GM12801 (cell line): ENCODE measurements around the gene ATP2A1.

Experiments
- TF ChIP-seq, protein P1 (sequence below): IDR thresholded peaks from one replicate; pipeline ENCODE4 v1.5.1; 2011; ENCODE audit warnings: control low read depth; ENCODE audit not compliant: insufficient read length; ENCODE audit errors: extremely low read depth

ATP2A1 gene

DNA sequence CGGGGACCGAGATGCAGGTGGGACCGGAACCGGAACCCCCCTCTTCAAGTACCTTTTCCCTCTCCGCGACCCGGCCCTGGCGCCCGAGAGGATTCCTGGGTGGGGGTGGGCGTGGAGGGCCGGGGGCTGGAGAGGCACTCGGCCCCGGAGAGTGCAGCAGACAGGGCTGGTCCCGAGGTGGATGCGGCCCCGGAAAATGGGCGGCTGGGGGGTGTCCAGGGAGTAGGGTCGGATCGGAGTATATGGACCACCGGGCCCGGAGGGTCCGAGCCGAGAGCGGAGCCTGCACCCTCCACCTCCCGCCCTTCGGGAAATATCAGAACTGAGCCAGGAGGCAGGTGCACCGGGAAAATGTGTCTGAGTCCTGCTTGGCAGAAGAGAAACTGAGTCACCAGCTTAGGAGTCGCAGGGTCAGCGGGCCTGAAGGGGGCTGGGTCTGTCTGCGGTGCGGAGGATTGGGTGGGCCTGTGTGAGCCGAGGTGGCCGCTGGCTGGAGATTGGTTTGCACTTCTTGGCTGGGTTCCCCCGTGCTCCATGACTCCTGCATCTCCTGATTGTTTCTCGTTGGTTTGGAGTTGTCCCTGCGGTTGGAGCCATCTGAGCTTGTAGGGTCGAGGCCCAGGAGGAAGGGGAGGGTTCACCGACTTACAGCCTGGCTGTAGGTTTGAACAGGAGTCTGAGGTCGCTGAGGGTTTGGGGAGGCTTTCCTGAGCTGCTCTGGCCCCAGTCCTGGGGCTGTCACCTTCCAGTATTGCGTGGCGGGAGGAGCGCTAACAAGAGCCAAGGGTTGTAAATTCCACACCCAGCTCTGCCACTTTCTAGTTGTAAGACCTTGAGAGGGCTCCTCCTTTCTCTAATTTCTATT, 14.1 kb upstream of the ATP2A1 start:
- TF ChIP-seq, protein P1, sequence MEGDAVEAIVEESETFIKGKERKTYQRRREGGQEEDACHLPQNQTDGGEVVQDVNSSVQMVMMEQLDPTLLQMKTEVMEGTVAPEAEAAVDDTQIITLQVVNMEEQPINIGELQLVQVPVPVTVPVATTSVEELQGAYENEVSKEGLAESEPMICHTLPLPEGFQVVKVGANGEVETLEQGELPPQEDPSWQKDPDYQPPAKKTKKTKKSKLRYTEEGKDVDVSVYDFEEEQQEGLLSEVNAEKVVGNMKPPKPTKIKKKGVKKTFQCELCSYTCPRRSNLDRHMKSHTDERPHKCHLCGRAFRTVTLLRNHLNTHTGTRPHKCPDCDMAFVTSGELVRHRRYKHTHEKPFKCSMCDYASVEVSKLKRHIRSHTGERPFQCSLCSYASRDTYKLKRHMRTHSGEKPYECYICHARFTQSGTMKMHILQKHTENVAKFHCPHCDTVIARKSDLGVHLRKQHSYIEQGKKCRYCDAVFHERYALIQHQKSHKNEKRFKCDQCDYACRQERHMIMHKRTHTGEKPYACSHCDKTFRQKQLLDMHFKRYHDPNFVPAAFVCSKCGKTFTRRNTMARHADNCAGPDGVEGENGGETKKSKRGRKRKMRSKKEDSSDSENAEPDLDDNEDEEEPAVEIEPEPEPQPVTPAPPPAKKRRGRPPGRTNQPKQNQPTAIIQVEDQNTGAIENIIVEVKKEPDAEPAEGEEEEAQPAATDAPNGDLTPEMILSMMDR: no peak

DNA sequence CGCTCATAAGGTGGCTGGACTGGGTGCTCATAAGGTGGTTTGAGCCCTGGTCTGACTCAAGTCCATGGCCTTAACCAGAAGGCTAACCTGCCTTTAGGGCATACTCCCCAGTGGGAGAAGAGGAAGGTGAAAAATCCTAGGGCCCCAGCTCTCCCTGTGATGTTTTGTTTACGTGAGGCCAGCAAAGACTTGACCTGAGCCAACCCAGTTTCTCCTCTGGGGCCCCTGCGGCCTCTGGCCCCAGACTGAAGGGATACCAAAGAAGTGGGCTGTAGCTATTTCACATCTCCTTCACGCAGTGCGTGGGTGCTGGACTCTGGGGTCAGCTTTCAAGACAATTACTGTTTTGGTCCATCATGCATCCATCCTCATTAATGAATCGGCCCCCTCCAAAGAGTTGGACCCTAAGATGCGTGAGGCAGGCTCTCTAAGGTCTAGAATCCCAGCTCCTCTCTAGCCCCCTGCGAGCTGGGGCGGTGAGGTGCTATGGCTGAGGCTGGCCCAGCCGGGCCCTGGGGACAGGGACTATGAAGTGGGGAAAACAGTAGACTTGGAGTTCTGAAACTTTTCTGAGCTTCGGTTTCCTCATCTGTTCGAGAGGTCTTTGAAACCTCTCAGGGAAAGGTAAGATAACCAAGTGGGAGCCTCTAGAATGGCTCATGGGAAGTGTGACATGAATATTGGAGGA, 13.1 kb upstream of the ATP2A1 start:
- TF ChIP-seq, protein P1: no peak

DNA sequence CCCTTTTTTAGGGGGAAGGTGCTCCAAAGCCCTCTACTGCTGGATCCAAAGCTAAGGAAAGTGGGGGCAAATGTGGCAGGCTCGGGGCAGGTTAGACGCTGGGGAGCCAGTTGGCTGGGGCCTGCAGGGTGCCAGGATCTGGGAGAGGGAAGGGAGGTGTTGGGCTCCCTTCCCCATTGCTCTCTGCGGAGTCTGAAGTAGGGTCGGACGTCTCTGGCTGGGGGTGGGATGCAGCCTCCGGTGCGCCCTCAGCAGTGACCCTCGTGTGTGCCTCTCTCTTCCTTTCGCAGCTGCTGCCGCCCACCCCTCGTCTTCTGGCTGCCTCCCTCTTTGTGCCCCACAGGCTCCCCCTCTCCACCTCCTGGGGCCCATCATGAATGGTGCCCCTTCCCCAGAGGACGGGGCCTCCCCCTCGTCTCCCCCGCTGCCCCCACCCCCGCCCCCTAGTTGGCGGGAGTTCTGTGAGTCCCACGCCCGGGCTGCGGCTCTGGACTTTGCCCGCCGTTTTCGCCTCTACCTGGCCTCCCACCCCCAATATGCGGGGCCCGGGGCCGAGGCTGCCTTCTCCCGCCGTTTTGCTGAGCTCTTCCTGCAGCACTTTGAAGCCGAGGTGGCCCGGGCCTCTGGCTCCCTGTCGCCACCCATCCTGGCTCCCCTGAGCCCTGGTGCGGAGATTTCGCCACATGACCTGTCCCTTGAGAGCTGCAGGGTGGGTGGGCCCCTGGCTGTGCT, 12.4 kb upstream of the ATP2A1 start:
- TF ChIP-seq, protein P1: no peak

DNA sequence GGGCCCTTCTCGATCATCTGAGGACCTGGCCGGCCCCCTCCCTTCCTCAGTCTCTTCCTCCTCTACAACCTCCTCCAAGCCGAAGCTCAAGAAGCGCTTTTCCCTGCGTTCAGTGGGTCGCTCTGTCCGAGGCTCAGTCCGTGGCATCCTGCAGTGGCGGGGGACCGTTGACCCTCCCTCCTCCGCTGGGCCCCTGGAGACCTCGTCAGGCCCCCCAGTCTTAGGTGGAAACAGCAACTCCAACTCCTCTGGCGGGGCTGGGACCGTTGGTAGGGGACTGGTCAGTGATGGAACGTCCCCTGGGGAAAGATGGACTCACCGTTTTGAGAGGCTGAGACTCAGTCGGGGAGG, 11.9 kb upstream of the ATP2A1 start:
- TF ChIP-seq, protein P1: no peak

DNA sequence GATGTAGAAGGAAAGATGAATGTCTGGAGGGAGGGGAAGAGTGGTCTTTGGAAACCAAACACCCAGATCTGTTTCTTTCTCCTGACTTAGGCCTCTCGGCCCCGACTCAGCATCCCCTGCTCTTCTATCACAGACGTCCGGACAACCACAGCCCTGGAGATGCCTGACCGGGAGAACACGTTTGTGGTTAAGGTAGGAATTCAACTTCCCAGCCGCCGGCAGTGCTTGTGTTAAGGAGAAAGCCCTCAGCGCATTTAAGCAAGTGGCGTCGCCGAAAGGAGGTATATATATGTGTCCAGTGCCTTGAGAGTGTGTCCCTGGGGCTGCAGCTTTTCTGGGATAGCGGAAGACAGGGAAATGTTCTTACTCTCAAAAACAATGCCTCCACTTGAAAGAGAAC, 11.0 kb upstream of the ATP2A1 start:
- TF ChIP-seq, protein P1: no peak

DNA sequence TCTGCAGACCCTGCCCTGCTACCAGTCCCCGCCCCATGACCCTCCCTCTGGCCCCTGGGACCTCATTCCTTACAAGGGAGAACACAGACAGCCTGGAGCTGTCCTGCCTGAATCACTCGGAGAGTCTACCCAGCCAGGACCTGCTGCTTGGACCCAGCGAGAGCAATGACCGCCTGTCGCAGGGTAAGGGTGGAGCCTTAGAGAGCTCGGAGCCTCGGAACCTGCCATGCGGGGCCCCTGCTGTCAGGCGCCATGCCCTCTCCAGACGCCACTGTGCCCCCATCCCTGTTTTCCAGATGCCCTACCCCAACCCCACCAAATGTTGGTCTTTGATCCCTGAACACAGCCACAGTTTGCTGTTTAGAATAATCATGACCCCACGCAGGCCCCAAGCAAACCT, 9.1 kb upstream of the ATP2A1 start:
- TF ChIP-seq, protein P1: no peak

DNA sequence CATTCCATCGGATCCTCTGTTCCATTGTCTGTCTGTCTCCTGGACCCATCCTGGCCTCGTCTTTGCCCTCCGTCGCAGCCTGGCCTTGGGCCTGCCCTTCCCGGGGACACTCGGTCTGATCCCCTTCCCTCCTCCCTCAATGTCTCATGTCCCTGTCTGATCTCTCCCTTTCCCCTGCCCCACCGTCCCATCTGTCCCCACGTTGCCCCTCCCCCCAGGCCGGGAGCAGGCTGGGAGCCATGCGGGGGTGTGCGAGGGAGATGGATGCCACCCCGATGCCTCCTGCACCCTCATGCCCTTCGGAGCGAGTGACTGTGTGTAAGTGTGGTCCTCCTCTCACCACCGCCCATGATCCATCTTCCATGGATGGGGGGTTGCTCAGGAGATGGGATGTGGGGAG, 5.3 kb upstream of the ATP2A1 start:
- TF ChIP-seq, protein P1: no peak
